Choroid plexus epithelial cell (primary cell): ENCODE data around the gene COL4A6.

Experiments used
- DNase-seq: peaks from one replicate; pipeline ENCODE4 v3.0.0-alpha.2; 2010; ENCODE audit warnings: low read depth
- H3K4me3 ChIP-seq: 2 replicates; pipeline ENCODE4 v1.5.1; 2011; ENCODE audit warnings: low read depth, mild to moderate bottlenecking, control low read depth, low read length, moderate library complexity
- CTCF ChIP-seq: conservative IDR thresholded peaks from 2 replicates; pipeline ENCODE4 v1.5.1; 2011; ENCODE audit warnings: low read depth, mild to moderate bottlenecking, control low read depth, inconsistent platforms, low read length, moderate library complexity

COL4A6 gene

GRCh38 chrX:108130889-108131288 lies 307.3 kb downstream of the COL4A6 start:
- no peak for DNase-seq
- no peak for TF ChIP-seq CTCF
- H3K4me3 ChIP-seq = no peak overlapping the region

DNA sequence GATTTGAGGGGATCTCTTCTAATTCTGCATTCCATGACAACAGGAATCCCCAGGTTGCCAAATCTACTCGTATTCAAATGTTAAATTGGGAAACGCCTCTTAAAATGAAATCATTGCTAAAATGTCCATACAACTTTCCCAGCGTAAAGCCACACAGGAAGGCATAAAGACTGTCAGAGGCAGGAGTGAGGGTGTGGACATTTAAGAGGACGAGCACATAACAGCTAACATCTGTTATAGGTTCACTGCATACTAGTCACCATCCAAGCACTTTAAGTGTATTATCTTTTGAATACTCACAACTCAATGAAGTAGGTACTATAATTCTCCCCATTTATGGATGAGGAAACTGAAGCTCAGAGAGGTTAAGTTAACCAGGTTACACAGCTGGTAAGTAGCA lies 311.1 kb downstream of the COL4A6 start:
- no peak for DNase-seq
- no peak overlapping the region for H3K4me3 ChIP-seq
- no peak for TF ChIP-seq CTCF

DNA sequence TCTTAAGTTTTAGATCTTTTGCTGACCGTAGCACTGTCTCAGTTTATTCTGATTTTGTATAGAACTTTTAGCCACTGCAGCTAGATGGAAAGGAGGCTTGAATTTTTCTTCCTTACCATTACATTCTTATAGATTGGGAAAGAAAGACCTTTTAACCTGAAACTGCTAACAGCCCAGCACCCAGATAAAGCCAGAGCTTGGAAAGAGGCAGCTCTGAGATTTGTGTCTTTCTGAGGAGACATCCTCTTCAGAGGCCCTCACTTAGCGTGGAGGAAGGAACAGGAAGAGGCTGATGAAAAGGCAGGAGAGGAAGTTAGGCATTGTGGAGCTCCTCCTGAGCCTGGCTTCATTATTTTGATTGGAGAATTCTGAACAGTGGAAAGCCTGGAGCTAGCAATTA lies 311.6 kb downstream of the COL4A6 start:
- peak; percentile 52 for DNase-seq
- no peak for TF ChIP-seq CTCF
- no peak overlapping the region for H3K4me3 ChIP-seq

- no peak overlapping the region for H3K4me3 ChIP-seq
- no peak for TF ChIP-seq CTCF
- DNase-seq = no peak
These were observed 314.4 kb downstream of the COL4A6 start for GRCh38 chrX:108123591-108124366.

GRCh38 chrX:108122748-108123147 lies 315.5 kb downstream of the COL4A6 start:
- no peak for TF ChIP-seq CTCF
- peak; percentile 21 for DNase-seq
- no peak overlapping the region for H3K4me3 ChIP-seq

- TF ChIP-seq CTCF = no peak
These were observed 316.9 kb downstream of the COL4A6 start for GRCh38 chrX:108121291-108121690.

DNA sequence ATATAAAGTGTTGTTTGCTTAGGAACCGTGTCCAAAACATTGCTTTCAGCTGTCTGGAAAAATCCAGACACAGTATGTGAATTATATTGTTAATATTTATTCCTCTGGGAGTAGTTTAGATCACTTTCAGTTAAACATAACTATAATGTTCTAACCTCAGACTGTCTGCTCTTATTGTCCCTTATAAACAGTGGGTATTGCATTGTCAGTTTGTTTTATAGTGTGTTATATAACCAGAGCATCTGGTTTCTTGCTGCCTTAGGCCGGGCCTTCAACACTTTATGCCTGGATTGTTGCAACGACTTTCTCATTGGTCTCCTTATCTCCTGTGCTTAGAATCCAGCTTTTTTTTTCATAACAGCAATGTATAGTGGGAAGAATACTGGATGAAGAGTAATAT lies 320.2 kb downstream of the COL4A6 start:
- H3K4me3 ChIP-seq = no peak overlapping the region
- TF ChIP-seq CTCF = no peak
- no peak for DNase-seq

More at GRCh38 chrX:108121291-108121690, 316.9 kb downstream of the COL4A6 start:
- no peak for DNase-seq
- no peak overlapping the region for H3K4me3 ChIP-seq
